ENCODE measurements around the gene FRMD8. TPM values are rescaled to one million over a fixed set of nuclear protein-coding genes. Genes with fewer than 3 reads are reported as not detected.

The FRMD8 gene
- total and polyA plus RNA-seq, 2 of the 8 experiments (the other 6 are each of a cell fraction or from before 2014, with no cell fraction given): 15.0 to 19.2 TPM

DNA sequence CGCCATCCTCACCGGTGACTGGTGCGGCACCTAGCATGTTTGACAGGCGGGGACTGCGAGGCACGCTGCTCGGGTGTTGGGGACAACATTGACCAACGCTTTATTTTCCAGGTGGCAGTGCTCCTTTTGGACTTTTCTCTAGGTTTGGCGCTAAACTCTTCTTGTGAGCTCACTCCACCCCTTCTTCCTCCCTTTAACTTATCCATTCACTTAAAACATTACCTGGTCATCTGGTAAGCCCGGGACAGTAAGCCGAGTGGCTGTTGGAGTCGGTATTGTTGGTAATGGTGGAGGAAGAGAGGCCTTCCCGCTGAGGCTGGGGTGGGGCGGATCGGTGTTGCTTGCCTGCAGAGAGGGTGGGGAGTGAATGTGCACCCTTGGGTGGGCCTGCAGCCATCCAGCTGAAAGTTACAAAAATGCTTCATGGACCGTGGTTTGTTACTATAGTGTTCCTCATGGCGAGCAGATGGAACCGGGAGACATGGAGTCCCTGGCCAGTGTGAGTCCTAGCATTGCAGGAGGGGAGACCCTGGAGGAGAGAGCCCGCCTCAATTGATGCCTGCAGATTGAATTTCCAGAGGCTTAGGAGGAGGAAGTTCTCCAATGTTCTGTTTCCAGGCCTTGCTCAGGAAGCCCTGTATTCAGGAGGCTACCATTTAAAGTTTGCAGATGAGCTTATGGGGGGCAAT lies 37.2 kb downstream of the FRMD8 start (continued):
- TF ChIP-seq, protein P1, sequence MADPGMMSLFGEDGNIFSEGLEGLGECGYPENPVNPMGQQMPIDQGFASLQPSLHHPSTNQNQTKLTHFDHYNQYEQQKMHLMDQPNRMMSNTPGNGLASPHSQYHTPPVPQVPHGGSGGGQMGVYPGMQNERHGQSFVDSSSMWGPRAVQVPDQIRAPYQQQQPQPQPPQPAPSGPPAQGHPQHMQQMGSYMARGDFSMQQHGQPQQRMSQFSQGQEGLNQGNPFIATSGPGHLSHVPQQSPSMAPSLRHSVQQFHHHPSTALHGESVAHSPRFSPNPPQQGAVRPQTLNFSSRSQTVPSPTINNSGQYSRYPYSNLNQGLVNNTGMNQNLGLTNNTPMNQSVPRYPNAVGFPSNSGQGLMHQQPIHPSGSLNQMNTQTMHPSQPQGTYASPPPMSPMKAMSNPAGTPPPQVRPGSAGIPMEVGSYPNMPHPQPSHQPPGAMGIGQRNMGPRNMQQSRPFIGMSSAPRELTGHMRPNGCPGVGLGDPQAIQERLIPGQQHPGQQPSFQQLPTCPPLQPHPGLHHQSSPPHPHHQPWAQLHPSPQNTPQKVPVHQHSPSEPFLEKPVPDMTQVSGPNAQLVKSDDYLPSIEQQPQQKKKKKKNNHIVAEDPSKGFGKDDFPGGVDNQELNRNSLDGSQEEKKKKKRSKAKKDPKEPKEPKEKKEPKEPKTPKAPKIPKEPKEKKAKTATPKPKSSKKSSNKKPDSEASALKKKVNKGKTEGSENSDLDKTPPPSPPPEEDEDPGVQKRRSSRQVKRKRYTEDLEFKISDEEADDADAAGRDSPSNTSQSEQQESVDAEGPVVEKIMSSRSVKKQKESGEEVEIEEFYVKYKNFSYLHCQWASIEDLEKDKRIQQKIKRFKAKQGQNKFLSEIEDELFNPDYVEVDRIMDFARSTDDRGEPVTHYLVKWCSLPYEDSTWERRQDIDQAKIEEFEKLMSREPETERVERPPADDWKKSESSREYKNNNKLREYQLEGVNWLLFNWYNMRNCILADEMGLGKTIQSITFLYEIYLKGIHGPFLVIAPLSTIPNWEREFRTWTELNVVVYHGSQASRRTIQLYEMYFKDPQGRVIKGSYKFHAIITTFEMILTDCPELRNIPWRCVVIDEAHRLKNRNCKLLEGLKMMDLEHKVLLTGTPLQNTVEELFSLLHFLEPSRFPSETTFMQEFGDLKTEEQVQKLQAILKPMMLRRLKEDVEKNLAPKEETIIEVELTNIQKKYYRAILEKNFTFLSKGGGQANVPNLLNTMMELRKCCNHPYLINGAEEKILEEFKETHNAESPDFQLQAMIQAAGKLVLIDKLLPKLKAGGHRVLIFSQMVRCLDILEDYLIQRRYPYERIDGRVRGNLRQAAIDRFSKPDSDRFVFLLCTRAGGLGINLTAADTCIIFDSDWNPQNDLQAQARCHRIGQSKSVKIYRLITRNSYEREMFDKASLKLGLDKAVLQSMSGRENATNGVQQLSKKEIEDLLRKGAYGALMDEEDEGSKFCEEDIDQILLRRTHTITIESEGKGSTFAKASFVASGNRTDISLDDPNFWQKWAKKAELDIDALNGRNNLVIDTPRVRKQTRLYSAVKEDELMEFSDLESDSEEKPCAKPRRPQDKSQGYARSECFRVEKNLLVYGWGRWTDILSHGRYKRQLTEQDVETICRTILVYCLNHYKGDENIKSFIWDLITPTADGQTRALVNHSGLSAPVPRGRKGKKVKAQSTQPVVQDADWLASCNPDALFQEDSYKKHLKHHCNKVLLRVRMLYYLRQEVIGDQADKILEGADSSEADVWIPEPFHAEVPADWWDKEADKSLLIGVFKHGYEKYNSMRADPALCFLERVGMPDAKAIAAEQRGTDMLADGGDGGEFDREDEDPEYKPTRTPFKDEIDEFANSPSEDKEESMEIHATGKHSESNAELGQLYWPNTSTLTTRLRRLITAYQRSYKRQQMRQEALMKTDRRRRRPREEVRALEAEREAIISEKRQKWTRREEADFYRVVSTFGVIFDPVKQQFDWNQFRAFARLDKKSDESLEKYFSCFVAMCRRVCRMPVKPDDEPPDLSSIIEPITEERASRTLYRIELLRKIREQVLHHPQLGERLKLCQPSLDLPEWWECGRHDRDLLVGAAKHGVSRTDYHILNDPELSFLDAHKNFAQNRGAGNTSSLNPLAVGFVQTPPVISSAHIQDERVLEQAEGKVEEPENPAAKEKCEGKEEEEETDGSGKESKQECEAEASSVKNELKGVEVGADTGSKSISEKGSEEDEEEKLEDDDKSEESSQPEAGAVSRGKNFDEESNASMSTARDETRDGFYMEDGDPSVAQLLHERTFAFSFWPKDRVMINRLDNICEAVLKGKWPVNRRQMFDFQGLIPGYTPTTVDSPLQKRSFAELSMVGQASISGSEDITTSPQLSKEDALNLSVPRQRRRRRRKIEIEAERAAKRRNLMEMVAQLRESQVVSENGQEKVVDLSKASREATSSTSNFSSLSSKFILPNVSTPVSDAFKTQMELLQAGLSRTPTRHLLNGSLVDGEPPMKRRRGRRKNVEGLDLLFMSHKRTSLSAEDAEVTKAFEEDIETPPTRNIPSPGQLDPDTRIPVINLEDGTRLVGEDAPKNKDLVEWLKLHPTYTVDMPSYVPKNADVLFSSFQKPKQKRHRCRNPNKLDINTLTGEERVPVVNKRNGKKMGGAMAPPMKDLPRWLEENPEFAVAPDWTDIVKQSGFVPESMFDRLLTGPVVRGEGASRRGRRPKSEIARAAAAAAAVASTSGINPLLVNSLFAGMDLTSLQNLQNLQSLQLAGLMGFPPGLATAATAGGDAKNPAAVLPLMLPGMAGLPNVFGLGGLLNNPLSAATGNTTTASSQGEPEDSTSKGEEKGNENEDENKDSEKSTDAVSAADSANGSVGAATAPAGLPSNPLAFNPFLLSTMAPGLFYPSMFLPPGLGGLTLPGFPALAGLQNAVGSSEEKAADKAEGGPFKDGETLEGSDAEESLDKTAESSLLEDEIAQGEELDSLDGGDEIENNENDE (IDR thresholded peaks at IDR 0.05; ENCODE audit: insufficient replicate concordance, low read length): no peak
- TF ChIP-seq EP300 (IDR thresholded peaks at IDR 0.05; ENCODE audit: borderline replicate concordance in 1 of 2, low read depth in 2 of 2, low read length in 2 of 2): no peak
- TF ChIP-seq BACH1 (IDR thresholded peaks at IDR 0.05; ENCODE audit: low read length): no peak
- TF ChIP-seq SIRT6 (IDR thresholded peaks at IDR 0.05; ENCODE audit: low read length): no peak
- no peak for TF ChIP-seq CTBP2 (IDR thresholded peaks at IDR 0.05; ENCODE audit: borderline replicate concordance, insufficient read depth, insufficient read length, low read length)
- TF ChIP-seq EZH2 (IDR thresholded peaks at IDR 0.05; ENCODE audit: low read depth, low read length, severe bottlenecking): no peak
- TF ChIP-seq NANOG (IDR thresholded peaks at IDR 0.05; ENCODE audit: insufficient read depth, low read depth, low read length, poor library complexity, severe bottlenecking): no peak
- no peak for TF ChIP-seq EGR1 (IDR thresholded peaks at IDR 0.05; ENCODE audit: borderline replicate concordance, low read depth, low read length)
- TF ChIP-seq PHF8 (conservative IDR thresholded peaks at IDR 0.05; ENCODE audit: low read depth, low read length): no peak
- TF ChIP-seq JUND (IDR thresholded peaks at IDR 0.05; ENCODE audit: low read length): no peak

Measured in H1 (cell line).